ENCODE measurements around the gene NRN1L.
"Not testable (repeated sequence)": the region's sequence is repeated elsewhere in the genome, so short reads cannot be mapped to it uniquely, and the experiment has no call there.

The NRN1L gene

DNA sequence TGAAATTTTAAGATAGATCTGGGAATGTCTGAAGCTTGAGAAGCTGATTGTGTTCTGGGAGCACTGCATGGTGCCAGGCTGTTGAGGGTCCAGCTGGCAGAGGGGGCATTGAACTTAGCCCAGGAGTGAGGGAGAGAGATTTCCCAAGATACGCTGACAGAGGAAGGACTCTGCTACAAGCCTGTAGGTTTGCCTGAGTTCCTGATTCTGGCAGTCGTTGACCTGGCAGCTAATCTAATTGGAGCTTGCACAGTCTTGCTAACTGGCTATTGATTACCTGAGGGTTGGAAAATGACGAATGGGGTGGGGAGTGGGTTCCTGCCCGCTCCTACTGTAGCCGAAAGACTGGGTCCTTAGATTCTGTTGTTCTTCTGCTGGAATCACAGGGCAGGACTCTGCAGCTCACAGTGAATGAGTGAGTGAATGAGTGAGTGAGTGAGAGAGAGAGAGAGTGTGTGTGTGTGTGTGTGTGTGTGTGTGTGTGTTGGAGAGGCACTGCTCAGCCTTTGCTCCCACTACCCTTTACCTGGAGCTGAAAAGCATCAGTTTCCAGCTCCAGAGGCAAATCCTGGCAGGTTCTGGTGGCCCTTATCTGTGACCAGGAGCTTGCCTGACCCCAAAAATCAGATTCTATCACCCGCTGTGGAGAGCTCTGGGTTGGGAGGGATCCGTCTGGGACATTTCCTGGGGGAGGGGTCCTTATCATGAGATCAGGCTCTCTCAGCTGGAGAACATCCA lies 30.2 kb downstream of the NRN1L start:
- H3K27ac ChIP-seq: no peak overlapping the region
- no peak for DNase-seq (ENCODE audit: low read depth, low spot score)

- H3K27ac ChIP-seq; DNase-seq (ENCODE audit: low read depth, low spot score): not testable (repeated sequence)
Measured at GRCh38 chr16:67915496-67915769, 30.7 kb downstream of the NRN1L start.

- no peak overlapping the region for H3K27ac ChIP-seq
- no peak for DNase-seq (ENCODE audit: low read depth, low spot score)
Measured at GRCh38 chr16:67915831-67916723, 31.4 kb downstream of the NRN1L start.

GRCh38 chr16:67917140-67917851 lies 32.6 kb downstream of the NRN1L start:
- no peak overlapping the region for H3K27ac ChIP-seq
- DNase-seq (ENCODE audit: low read depth, low spot score): no peak

DNA sequence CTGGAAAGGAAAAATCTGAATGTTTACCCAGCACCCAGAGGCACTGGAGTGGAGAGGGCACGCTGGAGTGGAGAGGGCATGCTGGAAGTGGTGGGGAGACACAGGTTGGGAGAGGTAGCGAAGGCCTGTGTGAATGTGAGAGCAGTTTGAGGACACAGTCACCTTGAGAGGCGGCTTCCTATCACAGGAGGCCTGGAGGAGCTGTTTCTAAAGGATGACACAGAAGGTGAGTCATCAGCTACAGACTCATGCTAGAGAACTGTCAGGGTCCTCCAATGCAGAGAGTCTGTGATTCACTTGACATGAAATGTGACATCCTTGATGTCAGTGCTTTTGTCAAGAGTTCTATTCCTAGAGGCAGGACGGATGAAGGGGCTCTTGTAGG lies 33.2 kb downstream of the NRN1L start:
- no peak overlapping the region for H3K27ac ChIP-seq

DNA sequence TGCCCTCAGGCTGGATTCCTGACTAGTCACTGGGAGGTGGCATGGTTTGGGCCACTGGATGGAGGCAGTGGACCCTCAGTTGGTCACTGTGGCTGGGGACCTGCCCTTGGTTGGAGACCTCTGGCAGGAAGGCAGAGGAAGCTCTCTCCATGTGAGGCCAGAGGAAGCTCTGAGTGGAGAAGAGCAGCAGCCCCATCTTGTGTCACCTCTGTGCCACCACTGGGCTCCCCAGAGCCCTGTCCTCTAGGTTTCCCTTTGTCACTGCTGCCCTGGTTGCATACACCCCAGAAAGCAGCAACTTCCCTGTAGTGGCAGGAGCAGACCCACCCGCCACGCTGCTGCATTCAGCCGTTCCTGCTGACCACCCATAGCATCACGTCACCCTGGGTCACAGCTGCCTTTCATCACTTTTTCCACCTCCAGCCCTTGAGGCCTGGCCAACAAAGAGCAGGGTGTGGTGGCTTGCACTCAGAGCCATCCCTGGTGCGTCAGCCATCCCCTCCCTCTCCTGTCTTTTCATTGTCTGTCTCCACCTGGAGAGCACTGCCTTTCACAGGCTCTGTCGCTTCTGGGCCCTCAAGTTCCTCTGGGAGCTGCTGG lies 35.0 kb downstream of the NRN1L start:
- no peak for DNase-seq (ENCODE audit: low read depth, low spot score)
- H3K27ac ChIP-seq: no peak overlapping the region

More for the DNA sequence above, 33.2 kb downstream of the NRN1L start:
- peak; percentile 57 for DNase-seq (ENCODE audit: low read depth, low spot score)

DNA sequence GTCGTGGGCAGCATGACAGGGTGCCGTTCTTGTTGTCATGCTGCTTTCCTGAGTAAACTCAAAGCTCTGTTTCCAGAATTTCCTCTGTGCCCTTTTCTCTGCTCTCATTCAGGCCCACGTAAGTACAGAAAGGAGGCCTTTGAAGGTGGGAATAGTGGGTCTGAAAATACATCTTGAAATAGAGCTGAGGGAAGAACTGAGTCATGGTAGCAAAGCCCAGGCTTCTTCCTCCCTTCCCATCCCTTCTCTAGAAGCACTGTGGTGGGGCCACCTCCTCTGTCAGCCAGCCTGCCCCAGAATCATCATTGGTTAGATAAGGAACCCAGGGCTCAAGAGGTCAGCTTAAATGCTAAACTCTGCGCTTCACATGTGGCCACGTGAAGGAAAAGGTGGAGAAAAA lies 37.5 kb downstream of the NRN1L start:
- no peak overlapping the region for H3K27ac ChIP-seq
- DNase-seq (ENCODE audit: low read depth, low spot score): no peak

DNA sequence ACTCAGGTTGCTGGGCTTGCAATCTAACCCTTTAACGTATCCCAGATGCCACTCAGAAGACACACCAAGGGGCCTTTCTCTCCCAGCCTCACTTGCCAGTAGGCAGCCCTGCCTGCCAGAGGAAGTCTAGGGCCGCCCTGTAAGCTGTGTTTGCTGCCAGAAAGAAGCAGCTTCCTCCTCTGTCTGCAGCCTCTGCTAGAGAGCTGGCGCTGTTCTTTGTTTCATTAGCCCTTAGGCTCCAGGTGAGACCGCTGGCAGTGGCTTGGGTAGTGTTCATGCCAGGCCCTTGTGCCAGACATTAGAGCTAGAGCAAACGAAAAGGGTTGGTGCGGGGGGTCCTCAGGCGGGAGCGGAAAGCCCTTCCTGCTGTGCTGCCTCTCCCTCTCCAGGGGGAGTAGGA lies 38.1 kb downstream of the NRN1L start:
- peak overlapping the region; percentile 21 for H3K27ac ChIP-seq
- DNase-seq (ENCODE audit: low read depth, low spot score): no peak

DNA sequence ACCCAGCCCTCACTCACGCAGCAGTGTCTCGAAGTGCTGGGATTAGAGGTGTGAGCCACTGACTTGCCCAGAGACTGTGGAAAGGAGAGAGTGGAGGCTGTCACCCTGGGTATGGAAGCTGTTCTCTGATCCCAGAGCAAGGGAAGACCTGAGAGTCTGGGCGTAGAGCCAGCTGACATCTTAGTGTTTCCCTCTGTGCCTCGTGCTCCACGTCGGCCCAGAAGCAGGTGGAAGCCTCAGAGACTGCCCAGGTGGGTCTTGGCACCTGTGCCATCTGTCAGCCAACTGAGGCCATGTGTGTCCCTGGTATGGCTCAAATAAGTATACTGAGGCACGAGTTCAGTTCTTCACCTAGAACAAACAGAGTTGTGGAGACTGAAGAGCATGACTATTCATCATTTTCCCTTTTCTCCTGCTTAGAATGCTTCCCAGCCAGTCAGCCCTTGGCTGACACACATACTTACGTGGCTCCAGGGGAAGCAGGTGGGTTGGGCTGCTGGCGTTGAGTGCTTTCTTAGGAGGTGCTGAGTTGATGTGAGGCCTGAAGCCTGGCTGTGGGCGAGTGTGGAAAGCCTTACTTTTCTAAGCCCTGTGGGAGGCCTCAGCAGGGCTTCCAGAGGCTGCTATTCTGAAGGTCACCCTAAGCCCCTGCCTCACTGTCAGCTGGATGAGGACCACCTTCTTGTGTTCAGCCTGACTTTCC lies 38.9 kb downstream of the NRN1L start:
- DNase-seq (ENCODE audit: low read depth, low spot score): no peak
- H3K27ac ChIP-seq: peak overlapping the region; percentile 21

DNA sequence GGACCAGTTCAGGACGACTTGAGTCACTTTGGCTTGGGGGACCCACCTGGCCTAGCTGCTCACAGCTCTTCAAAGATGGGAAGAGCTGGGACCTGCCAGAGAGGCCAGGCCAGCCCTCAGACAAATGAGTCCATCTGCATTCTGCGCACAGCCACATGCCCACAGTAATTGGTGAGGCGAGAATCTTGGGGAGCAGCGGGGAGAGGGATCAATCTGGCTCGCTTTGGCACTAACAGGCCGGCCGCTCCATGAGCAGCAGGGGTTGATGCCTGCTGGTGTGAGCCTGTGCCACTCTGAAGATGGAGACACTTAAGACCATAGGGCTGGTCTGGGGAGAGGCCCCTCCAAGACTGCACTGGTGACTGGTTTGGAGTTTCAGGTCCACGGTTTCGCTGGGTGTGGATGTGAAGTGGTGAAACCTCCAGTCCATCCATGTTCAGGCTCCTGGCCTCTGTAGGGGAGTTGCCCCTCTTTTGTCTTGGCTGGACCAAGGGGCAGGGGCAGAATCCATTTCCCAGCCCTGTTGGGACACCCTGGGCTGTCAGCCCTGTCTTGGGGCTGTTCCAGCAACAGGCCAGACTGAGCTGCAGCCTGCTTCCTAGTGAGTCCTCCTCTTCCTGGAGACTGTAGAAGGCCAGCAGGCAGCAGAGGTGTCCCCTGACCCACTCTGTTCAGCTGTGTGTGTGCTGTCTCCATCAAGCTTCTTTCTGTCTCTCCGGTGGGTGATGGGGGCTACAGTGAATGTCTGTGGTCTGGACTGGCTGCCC lies 39.6 kb downstream of the NRN1L start:
- H3K27ac ChIP-seq: peak overlapping the region; percentile 21
- no peak for DNase-seq (ENCODE audit: low read depth, low spot score)

GRCh38 chr16:67926181-67926750 lies 41.6 kb downstream of the NRN1L start:
- DNase-seq (ENCODE audit: low read depth, low spot score): no peak

GRCh38 chr16:67927131-67927941 lies 42.7 kb downstream of the NRN1L start:
- H3K27ac ChIP-seq: no peak overlapping the region
- DNase-seq (ENCODE audit: low read depth, low spot score): no peak

More at GRCh38 chr16:67926181-67926750, 41.6 kb downstream of the NRN1L start:
- peak overlapping the region; percentile 12 for H3K27ac ChIP-seq

DNA sequence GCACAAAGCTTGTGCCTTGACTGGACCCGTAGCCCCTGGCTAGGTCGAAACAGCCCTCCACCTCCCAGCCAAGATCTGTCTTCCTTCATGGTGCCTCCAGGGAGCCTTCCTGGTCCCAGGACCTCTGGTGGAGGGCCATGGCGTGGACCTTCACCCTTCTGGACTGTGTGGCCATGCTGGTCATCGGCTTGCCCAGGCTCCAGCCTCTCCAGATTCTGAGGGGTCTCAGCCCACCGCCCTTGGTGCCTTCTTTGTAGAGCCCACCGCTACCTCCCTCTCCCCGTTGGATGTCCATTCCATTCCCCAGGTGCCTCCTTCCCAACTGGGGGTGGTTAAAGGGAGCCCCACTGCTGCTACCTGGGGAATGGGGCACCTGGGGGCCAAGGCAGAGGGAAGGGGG lies 43.5 kb downstream of the NRN1L start:
- DNase-seq (ENCODE audit: low read depth, low spot score): no peak
- no peak overlapping the region for H3K27ac ChIP-seq

DNA sequence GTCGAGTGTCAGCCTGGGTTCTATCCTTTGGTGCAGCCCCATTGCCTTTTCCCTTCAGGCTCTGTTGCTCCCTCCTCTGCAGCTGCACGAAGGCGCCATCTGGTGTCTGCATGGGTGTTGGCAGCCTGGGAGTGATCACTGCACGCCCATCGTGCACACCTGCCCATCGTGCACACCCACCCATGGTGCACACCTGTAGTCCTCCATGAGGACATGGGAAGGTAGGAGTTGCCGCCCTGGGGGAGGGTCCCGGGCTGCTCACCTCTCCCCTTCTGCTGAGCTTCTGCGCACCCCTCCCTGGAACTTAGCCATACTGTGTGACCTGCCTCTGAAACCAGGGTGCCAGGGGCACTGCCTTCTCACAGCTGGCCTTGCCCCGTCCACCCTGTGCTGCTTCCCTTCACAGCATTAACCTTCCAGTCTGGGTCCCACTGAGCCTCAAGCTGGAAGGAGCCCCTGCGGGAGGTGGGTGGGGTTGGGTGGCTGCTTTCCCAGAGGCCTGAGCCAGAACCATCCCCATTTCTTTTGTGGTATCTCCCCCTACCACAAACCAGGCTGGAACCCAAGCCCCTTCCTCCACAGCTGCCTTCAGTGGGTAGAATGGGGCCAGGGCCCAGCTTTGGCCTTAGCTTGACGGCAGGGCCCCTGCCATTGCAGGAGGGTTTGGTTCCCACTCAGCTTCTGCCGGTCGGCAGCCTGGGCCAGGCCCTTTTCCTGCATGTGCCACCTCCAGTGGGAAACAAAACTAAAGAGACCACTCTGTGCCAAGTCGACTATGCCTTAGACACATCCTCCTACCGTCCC lies 44.1 kb downstream of the NRN1L start:
- no peak for DNase-seq (ENCODE audit: low read depth, low spot score)
- no peak overlapping the region for H3K27ac ChIP-seq

DNA sequence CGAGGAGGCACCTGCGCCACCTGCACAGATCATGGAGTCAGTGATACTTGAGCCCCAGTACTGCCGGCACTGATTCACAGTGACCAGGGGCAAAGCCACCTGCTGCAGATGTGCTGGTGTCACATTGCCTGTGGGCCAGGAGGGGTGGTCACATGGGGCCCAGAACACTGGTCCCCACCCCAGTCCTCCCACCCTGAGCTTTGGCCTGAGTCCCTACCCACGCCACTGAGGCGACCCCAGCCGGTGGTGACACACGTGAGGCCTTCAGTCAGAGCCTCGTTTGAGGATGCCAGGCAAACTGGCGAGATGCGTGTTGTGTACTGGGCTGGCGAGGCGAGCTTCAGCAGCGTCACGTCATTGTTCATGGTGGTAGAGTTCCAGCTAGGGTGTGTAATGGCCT lies 45.5 kb downstream of the NRN1L start:
- DNase-seq (ENCODE audit: low read depth, low spot score): no peak
- H3K27ac ChIP-seq: no peak overlapping the region

GRCh38 chr16:67930678-67931211 lies 46.1 kb downstream of the NRN1L start:
- no peak for DNase-seq (ENCODE audit: low read depth, low spot score)
- no peak overlapping the region for H3K27ac ChIP-seq
